Osteocyte (in vitro differentiated cells): Measurements from ENCODE around the gene RIMOC1. TPM values are rescaled to one million over a fixed set of nuclear protein-coding genes. Genes with fewer than 3 reads are reported as not detected.

Source experiments
- DNase-seq: peaks from one replicate; pipeline ENCODE4 v3.0.0; 2021; ENCODE audit warnings: mixed read lengths; ENCODE audit not compliant: unreplicated experiment; ENCODE audit errors: extremely low spot score
- H3K27ac Mint-ChIP-seq: one replicate; pipeline ENCODE4 v1.8.0; 2021; ENCODE audit warnings: mild to moderate bottlenecking, mixed read lengths; ENCODE audit not compliant: unreplicated experiment
- H3K27me3 Mint-ChIP-seq: one replicate; pipeline ENCODE4 v1.8.0; 2021; ENCODE audit warnings: mixed read lengths; ENCODE audit not compliant: unreplicated experiment
- H3K36me3 Mint-ChIP-seq: one replicate; pipeline ENCODE4 v1.8.0; 2021; ENCODE audit warnings: mixed read lengths; ENCODE audit not compliant: unreplicated experiment
- H3K4me1 Mint-ChIP-seq: one replicate; pipeline ENCODE4 v1.8.0; 2021; ENCODE audit warnings: mixed read lengths; ENCODE audit not compliant: unreplicated experiment
- H3K4me3 Mint-ChIP-seq: one replicate; pipeline ENCODE4 v1.8.0; 2021; ENCODE audit warnings: mild to moderate bottlenecking, moderate library complexity, mixed read lengths; ENCODE audit not compliant: unreplicated experiment
- H3K9me3 Mint-ChIP-seq: one replicate; pipeline ENCODE4 v1.8.0; 2021; ENCODE audit warnings: mixed read lengths; ENCODE audit not compliant: unreplicated experiment
- total RNA-seq: library from RNA; stranded (reverse); gene quantifications from 2 replicates; pipeline ENCODE4 v1.2.1, GENCODE V29; 2021
- TF ChIP-seq, protein P1 (sequence below): fragments of 200-600 bp; sonication (generic); IDR thresholded peaks from 2 replicates; pipeline ENCODE4 v1.5.0; 2021; ENCODE audit warnings: antibody characterized with exemption, mild to moderate bottlenecking, moderate library complexity

The RIMOC1 gene
- total RNA-seq, 1 donor from 2014 or later: 43.6 TPM

DNA sequence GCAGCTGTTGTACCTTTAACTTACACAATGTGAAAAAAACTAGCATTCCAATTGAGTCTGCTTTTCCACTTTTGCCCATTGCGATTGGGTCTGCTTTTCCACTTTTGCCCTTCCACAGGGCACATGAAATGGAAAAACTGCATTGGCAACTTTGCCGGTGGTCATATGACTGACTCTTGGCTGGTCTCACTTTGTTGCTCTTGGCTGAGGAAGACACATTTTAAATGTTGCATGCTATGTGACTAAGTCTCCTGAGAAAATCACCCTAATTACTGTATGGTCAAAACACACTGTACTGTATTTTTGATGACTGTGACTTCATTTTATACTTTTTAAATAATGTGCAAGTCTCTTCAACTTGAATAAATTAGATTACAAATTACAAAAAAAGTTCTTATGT lies 32.3 kb upstream of the RIMOC1 start:
- peak overlapping the region; percentile 89 for H3K27ac Mint-ChIP-seq
- DNase-seq: no peak
- no peaks in the 10 kb centered on the region for H3K9me3 Mint-ChIP-seq
- H3K4me1 Mint-ChIP-seq: peaks cover 40% of the 10 kb centered on the region
- H3K4me3 Mint-ChIP-seq: peak overlapping the region; percentile 7
- peaks cover 10% of the 10 kb centered on the region for H3K27me3 Mint-ChIP-seq
- TF ChIP-seq, protein P1, sequence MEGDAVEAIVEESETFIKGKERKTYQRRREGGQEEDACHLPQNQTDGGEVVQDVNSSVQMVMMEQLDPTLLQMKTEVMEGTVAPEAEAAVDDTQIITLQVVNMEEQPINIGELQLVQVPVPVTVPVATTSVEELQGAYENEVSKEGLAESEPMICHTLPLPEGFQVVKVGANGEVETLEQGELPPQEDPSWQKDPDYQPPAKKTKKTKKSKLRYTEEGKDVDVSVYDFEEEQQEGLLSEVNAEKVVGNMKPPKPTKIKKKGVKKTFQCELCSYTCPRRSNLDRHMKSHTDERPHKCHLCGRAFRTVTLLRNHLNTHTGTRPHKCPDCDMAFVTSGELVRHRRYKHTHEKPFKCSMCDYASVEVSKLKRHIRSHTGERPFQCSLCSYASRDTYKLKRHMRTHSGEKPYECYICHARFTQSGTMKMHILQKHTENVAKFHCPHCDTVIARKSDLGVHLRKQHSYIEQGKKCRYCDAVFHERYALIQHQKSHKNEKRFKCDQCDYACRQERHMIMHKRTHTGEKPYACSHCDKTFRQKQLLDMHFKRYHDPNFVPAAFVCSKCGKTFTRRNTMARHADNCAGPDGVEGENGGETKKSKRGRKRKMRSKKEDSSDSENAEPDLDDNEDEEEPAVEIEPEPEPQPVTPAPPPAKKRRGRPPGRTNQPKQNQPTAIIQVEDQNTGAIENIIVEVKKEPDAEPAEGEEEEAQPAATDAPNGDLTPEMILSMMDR: no peak
- peaks cover 4% of the 10 kb centered on the region for H3K36me3 Mint-ChIP-seq

DNA sequence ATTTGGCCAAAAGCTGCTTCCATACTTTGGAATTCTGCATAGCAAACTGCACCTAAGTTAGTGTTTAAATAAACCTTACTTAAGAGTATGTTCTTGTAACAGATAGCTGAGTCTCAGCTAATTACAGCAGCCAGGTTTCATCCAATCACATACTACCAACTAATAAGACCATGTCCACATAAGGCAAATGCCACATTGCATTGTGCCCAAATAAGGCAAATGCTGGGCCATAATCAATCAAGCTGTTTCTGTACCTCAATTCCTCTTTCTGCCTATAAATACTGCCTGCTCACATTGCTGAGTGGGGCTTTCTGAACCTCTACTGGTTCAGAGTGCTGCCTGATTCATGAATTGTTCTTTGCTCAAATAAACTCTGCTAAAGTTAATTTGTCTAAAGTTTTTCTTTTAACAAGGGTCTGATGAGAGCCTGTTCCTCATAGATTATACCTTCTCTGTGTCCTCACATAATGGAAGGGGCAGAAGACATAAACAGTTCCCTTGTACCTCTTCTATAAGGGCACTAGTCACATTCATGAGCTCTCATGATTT lies 29.6 kb upstream of the RIMOC1 start:
- Mint-ChIP-seq H3K36me3 (no peaks in the 10 kb centered on the region), H3K9me3 (no peaks in the 10 kb centered on the region), H3K27ac (no peak overlapping the region), H3K4me3 (no peak overlapping the region), H3K4me1 (peaks cover 23% of the 10 kb centered on the region), H3K27me3 (peaks cover 31% of the 10 kb centered on the region)
- TF ChIP-seq, protein P1: no peak
- no peak for DNase-seq

DNA sequence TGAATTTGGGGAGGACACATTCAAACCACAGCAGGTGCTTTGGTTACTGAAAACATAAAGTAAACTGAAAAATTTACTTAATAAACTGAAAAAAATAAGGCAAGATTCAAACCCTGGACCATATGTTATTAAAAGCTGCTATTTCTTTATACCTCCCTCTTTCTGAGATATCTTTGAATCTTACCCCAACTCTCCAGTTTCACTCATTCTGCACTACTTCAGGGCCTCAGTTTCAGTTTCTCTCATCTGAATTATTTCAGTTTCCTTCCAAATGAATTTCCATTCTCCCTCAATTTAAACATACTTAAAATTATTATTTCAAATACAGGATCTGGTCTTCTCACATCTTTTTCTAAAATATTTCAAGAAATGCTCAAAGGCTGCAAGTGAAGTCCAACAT lies 29.0 kb upstream of the RIMOC1 start:
- no peaks in the 10 kb centered on the region for H3K9me3 Mint-ChIP-seq
- no peak overlapping the region for H3K27ac Mint-ChIP-seq
- peaks cover 23% of the 10 kb centered on the region for H3K4me1 Mint-ChIP-seq
- TF ChIP-seq, protein P1: no peak
- DNase-seq: no peak
- H3K36me3 Mint-ChIP-seq: no peaks in the 10 kb centered on the region
- peaks cover 36% of the 10 kb centered on the region for H3K27me3 Mint-ChIP-seq
- H3K4me3 Mint-ChIP-seq: no peak overlapping the region

DNA sequence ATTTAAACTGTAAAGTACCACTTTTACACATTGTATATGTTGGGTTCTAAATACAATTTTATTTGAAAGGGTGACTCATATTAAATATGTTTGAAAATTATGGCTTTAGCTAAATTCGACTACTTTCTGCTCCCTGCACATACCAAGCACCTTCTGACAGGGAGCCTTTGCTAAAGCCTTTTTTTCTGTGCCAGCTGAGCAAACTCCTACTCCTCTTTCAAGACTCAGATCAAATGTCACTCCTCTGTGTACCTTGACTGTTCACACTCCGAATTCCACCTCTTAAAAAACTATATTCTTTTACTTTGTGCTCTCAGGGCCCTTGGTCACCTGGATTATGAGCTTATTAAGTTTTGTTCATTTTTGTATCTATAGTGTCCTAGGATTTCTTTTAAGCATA lies 27.5 kb upstream of the RIMOC1 start:
- TF ChIP-seq, protein P1: no peak
- peaks cover 42% of the 10 kb centered on the region for H3K27me3 Mint-ChIP-seq
- H3K4me3 Mint-ChIP-seq: no peak overlapping the region
- no peak for DNase-seq
- H3K4me1 Mint-ChIP-seq: peaks cover 10% of the 10 kb centered on the region
- no peak overlapping the region for H3K27ac Mint-ChIP-seq
- H3K36me3 Mint-ChIP-seq: no peaks in the 10 kb centered on the region
- H3K9me3 Mint-ChIP-seq: no peaks in the 10 kb centered on the region

DNA sequence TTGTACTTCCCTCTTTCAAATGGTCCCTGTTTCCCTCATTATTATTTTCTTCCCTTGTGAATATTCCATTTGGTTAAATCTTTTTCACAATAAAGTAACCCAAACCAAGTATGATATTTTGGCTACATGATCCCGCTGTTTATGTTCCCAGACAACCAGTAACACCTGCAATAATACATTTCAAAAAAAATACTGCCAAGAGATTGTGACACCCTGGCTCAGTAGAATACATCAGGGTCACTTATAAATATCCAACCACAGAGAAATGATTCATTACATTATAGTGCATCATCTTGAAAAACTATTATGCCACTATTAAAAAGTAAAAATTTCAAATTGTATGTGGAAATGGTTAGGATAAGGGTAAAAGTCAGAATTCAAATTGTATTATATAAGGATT lies 26.7 kb upstream of the RIMOC1 start:
- no peaks in the 10 kb centered on the region for H3K9me3 Mint-ChIP-seq
- DNase-seq: no peak
- peaks cover 46% of the 10 kb centered on the region for H3K27me3 Mint-ChIP-seq
- TF ChIP-seq, protein P1: no peak
- H3K36me3 Mint-ChIP-seq: no peaks in the 10 kb centered on the region
- no peak overlapping the region for H3K4me3 Mint-ChIP-seq
- no peak overlapping the region for H3K27ac Mint-ChIP-seq
- H3K4me1 Mint-ChIP-seq: peaks cover 3% of the 10 kb centered on the region
